CD4-positive, alpha-beta T cell treated with Interleukin-4 for 1 hour (primary cell): Measurements from ENCODE around the gene ITCH.
"Not testable (repeated sequence)": the region's sequence is repeated elsewhere in the genome, so short reads cannot be mapped to it uniquely, and the experiment has no call there.

Experiments
- DNase-seq, 2 donors: peaks; one replicate each; pipeline ENCODE4 v3.0.0-alpha.2; 2020 to 2022

ITCH gene

GRCh38 chr20:34514897-34515483 is 151.9 kb downstream of the ITCH start:
- DNase-seq = no peak

GRCh38 chr20:34515484-34516246 is 152.6 kb downstream of the ITCH start:
- DNase-seq = peak; percentile 62 to 77

- peak; percentile 93 to 94 for DNase-seq
Observed at GRCh38 chr20:34516247-34517113, 153.4 kb downstream of the ITCH start, which contains the start of gene DYNLRB1. DYNLRB1 (plus strand) TSS chr20:34516422; CDS start chr20:34516459, 37 bp downstream.

- no peak for DNase-seq
Observed at GRCh38 chr20:34517114-34517505, 154.0 kb downstream of the ITCH start.

- DNase-seq = not testable (repeated sequence)
Observed at GRCh38 chr20:34518863-34519262, 155.8 kb downstream of the ITCH start.

- DNase-seq = not testable (repeated sequence)
Observed at GRCh38 chr20:34519841-34520240, 156.8 kb downstream of the ITCH start.

GRCh38 chr20:34522969-34523871 is 160.1 kb downstream of the ITCH start:
- peak; percentile 40 to 53 for DNase-seq

- DNase-seq = no peak
Observed at GRCh38 chr20:34524426-34524825, 161.4 kb downstream of the ITCH start.

- DNase-seq = no peak
Observed at GRCh38 chr20:34525342-34525708, 162.3 kb downstream of the ITCH start.

- no peak for DNase-seq
Observed at GRCh38 chr20:34525709-34526416, 162.8 kb downstream of the ITCH start.

- DNase-seq = no peak
Observed at GRCh38 chr20:34526466-34526865, 163.4 kb downstream of the ITCH start.

GRCh38 chr20:34527016-34527415 is 163.9 kb downstream of the ITCH start:
- DNase-seq = no peak

- no peak for DNase-seq
Observed at GRCh38 chr20:34528921-34529297, 165.8 kb downstream of the ITCH start.

GRCh38 chr20:34529742-34530141 is 166.7 kb downstream of the ITCH start:
- no peak for DNase-seq

GRCh38 chr20:34530342-34530741 is 167.3 kb downstream of the ITCH start:
- no peak for DNase-seq

GRCh38 chr20:34531608-34532265 is 168.7 kb downstream of the ITCH start:
- DNase-seq = no peak

- DNase-seq = no peak
Observed at GRCh38 chr20:34532320-34532719, 169.2 kb downstream of the ITCH start.

GRCh38 chr20:34532756-34533155 is 169.7 kb downstream of the ITCH start:
- DNase-seq = no peak

GRCh38 chr20:34534391-34535165 is 171.5 kb downstream of the ITCH start:
- DNase-seq = no peak

GRCh38 chr20:34535301-34535840 is 172.3 kb downstream of the ITCH start:
- no peak for DNase-seq
